ENCODE data around the gene EFCAB7.
"Not testable (repeated sequence)": the region's sequence is repeated elsewhere in the genome, so short reads cannot be mapped to it uniquely, and the experiment has no call there.

The EFCAB7 gene

DNA sequence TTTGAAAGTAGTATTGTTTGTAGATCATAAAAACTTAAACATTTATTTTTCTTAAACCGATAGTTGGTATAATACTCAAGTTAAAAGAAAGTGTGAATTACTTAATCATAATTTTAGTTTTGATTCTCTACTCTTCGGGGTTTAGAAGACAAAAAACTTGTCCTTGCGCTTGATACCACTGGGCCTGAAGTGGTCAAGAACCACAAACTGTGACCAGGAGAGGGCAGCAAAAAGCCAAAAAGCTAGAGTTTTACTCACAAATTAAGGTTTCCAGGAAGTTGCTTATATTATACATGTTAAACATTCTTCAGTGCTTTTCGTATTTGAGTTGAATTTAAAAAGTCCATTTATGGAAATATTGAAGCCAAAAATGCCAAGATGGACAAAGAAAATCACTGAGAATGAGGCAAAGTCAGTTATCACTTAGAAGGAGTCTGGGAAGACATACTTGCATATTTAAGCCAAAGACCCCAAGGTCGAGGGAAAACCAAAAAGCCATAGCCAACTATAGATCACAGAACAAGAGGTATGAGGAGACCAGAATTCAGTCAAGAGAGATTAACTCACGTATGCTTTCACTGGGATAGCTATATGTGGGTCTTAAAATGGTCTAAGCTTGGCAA is 34.2 kb downstream of the EFCAB7 start:
- DNase-seq: peak in 1 of 2 donors; percentile 18

DNA sequence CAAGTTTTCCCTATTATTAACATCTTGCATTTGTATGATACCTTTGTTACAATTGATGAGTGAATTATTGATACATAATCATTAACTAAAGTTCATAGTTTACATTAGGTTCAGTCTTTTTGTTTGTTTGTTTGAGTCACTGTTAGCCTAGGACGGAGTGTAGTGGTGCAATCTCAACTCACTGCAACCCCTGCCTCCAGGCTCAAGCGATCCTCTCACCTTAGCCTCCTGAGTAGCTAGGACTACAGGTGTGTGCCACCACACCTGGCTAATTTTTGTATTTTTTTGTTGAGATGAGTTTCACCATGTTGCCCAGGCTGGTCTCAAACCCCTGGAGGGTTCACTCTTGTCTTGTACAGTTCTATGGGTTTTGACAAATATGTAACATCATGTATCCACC is 36.0 kb downstream of the EFCAB7 start:
- DNase-seq: no peak

DNA sequence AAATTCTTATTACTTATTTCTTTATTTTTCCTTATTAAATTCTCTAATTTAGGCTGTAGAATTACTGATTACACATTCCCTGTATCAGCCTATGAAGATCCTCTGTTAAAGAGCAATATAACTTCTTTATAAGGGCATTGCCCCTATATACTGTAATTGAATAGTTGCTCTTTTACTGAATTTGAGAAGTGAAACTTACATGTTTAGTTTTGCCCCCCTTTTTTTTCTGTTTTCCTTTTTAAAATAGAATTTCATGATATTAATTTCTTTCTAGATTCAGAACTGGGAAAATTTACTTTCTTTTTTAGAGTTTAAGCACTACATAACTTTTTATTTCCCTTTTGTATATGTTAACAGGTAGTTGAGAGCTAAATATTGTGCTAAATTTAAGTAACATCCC is 40.4 kb downstream of the EFCAB7 start:
- DNase-seq: no peak

DNA sequence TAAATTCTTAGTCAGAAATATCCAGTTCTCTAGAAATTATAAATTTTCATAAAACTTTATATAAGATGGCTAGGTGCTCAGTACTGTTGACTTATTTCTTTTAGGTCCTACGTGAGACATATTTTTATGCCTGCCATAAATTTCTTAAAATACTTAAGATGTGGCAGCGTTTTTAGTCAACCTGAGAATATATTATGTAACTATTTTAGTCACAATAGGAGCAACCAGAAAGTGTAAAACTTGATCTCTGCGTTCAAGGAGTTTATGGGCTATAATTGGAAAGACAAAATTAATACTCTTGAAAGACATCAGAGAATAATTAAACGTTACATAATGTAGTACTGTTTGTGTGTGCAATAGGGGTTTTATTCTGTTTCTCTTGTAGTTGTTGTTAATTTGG is 45.7 kb downstream of the EFCAB7 start:
- DNase-seq: no peak

DNA sequence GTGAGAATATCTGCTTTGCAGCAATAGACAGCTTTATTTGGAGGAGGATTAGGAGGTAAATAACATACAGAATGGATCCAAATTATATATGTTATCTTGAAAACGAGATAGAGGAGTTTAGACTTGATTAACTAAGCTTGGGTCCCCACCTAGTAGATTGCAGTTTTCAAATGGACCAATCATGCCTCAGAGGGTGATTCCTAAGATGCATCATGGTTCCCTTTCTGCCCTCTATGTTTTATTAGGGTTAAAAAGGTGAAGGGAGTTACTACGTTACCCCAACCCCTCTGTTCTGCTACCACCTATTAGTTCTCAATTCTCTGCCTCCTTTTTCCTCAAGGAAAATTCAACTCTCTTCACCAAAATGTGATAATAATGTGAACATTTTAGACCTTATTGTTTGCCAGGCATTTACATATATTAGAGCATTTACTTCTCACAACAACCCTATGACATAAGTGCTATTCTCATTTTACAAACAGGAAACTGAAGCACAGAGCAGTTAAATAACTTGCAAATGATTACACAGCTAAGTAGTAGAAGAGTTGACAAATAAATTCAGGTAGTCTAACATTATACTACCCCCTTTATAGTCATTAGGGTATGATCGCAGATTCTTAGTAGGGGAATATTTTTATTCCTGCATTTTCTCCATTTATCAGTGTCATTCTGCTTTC is 46.5 kb downstream of the EFCAB7 start:
- DNase-seq: no peak

DNA sequence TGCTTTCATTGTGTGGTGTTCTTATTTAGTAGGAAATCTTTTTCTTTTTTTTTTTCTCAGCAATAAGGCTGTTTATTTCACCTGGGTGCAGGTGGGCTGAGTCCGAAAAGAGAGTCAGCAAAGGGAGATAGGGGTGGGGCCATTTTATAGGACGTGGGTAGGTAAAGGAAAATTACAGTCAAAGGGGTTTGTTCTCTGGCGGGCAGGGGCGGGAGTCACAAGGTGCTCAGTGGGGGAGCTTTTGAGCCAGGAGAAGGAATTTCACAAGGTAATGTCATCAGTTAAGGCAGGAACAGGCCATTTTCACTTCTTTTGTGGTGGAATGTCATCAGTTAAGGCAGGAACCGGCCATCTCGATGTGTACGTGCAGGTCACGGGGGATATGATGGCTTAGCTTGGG is 49.4 kb downstream of the EFCAB7 start:
- not testable (repeated sequence) for DNase-seq

DNA sequence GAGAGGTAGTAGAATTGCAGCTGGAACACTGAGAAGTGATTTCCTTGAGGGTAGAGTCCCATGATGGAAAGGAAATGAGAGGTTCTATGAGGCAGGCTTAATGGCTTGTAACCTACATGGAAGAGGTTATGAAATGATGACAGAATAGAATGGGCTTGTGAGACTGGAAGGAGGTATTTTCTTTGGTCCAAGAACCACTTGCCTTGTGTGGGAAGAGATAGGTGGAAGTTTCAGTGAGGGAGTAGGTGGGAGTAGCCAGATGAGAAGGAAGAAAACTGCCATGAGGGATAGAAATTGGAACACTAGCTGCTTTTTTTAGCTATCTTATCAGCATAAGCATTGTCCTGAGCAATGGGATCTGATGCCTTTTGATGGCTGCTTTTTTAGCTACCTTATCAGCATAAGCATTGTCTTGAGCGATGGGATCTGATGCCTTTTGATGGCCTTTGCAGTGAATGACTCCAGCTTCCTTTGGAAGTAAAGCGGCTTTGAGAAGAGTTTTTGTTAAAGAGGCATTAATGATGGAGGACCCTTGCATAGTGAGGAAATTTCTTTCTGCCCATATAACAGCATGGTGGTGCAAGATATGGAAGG is 51.0 kb downstream of the EFCAB7 start:
- DNase-seq: not testable (repeated sequence)

DNA sequence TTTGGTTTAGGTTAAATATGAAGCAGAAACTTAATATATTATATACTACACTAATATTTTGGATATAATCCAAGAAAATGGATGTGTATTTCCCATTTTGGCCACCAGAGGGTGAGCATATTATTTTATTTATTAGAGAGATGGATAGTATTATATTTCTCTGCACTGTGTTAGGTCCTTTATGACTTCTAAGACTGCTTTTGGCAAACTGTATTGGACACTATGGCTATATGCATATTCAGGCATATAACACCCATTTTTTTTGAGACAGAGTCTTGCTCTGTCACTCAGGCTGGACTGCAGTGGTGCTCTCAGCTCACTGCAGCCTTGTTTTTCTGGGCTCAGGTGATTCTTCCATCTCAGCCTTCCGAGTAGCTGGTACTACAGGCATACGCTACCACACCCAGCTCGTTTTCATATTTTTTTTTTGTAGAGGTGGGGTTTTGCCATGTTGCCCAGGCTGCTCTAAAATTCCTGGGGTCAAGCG is 52.1 kb downstream of the EFCAB7 start:
- peak in 1 of 2 donors; percentile 54 for DNase-seq

DNA sequence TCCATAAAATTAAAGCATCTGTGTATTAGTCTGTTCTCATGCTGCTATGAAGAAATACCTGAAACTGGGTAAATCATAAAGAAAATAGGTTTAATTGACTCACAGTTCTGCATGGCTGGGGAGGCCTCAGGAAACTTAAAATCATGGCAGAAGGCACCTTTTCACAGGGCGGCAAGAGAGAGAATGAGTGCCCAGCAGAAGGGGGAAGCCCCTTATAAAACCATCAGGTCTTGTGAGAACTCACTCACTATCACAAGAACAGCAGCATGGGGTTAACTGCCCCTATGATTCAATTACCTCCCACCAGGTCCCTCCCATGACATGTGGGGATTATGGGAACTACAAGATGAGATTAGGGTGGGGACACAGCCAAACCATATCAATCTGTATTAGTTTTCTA is 63.0 kb downstream of the EFCAB7 start:
- not testable (repeated sequence) for DNase-seq

DNA sequence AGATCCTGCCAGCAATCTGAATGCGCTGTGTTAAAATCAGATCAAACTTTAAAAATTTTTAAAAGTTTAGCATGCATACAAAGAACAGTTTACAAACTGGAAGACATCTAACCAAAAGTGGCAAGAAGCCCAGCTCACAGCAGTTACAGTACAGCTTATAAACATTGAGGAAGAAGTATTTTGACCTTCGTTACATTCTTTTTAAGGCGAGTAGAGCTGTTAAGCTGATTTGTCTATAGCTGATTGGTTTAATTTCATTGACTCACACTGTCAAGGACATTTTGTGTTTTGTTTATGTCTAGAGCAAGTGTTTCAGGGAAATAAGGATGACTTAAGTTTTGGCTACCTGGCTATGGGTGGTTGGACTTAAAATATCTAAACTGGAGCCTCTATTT is 66.8 kb downstream of the EFCAB7 start:
- DNase-seq: no peak

DNA sequence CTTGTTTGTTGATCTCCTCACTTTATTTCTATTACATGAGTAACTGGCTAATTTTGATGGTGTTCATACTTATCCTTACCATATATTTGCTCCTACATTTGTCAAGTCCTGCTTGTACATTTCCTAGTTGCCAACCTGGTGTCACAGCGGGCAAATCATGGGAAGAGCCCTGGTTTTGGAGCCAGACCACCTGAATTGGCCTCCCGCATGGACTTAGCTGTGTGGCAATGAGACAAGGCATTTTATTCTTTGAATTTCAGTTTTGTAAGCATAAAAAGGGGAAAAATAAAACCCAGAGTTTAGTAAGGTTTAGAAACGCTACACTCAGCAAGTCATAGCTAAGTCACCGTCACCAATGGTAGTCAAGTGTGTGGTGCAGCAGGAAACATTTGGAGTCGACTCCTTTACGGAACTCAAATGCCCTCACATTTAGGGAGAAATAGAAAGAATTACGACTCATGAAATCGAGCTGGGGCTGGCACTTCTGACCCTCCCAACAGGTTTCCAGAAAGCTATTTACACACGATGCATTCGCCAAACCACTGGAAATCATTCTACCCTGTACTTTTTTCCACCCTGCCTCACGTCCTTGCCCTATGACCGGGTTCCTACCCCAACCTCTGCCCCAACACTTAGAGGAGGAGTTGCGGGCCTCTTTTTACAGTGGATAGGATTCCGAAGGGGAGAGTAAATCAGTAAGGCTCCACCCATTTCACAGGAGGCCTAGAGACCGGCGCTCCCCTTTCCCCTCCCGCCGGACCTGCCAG is 69.4 kb downstream of the EFCAB7 start:
- DNase-seq: peak in 1 of 2 donors; percentile 55

DNA sequence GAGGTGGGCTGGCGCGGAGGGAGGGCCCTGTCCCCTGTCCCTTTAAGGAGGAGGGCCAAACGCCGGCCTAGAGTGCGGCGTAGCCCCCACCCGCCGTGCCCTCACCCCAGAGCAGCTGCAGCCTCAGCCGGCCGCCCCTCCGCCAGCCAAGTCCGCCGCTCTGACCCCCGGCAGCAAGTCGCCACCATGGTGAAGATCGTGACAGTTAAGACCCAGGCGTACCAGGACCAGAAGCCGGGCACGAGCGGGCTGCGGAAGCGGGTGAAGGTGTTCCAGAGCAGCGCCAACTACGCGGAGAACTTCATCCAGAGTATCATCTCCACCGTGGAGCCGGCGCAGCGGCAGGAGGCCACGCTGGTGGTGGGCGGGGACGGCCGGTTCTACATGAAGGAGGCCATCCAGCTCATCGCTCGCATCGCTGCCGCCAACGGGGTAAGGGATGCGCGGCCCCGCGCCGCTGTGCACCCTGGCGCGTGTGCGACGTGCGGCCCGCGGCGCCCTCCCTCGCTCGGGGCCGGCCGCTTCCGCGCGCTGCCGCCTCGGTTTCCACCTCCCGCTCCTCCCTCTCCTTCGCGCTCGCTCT is 70.1 kb downstream of the EFCAB7 start, which contains the start of gene PGM1:
TSS of gene PGM1 (plus strand) at position 109 of the 583 bp plus-strand sequence. CDS start at position 187, 78 bp downstream.
- DNase-seq: peak; percentile 73

DNA sequence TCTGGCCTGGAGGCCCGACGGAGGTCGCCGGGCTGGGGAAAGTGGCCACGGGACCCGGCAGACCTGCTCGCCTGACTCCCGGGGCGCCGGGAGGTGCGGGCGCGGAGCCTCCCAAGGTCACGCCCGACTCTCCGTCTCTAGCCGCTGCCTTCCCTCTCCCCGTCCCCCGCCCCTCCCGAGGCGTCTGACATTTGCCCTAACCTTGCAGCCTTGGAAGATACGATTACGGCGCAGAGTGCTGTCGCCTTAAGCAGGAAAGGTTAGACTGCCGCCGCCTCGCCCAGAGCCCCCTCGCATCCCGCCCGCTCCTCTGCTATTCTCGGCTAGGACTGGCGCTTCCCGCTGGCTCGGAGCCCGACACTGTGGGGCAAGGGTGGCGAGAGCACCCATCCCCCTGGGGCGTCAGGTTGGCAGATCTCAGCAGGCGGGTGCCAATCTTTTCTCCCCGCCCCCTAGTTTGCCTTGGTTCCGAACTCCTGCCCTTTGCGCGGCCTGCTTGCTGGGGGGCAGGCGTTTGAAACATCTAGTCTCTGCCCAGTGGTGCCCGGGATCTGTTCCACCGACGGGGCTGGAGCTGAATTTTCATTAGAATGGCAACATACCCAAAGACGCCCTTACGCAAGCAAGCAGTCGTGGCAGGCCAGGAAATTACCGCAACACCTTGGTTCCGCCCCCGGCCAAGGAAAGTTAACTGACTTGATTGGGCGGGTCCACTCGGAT is 70.7 kb downstream of the EFCAB7 start:
- DNase-seq: peak; percentile 81 to 84

DNA sequence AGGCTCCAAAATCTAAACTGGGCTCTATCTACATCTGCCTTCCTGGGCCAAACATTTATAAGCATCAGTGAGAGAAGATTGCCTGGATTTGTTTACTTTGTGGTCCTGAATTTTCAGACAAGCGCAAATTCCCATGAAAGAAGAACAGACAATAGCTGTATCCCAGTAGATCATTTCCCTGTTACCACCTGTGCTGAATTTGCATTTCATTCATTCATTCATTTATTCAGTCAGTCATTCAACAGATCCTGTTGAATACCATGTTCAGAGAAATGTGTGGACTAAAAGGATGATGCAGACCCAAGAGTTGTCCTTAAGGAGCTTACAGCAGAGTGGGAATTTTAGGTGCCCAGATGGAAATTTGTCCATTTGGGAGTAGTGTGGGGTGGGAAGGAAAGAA is 72.1 kb downstream of the EFCAB7 start:
- DNase-seq: no peak

DNA sequence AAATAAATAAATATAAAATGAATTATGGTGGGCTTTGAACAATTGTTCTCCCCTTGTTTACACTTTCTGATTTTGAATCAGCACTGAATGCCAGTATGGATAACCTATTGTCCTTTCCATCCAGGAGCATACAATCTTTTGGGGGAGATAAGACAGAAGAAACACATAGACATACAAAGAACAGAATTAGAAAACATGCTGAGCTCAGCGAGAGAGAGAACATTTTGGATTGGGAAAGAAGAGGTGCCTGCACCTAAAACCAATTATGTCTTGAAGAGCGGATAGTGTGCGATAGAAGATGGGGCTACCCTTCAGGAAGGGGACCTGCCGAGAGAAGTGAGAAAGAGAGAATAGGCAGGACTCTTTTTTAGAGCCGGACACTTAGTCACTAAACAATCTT is 76.5 kb downstream of the EFCAB7 start:
- DNase-seq: no peak

DNA sequence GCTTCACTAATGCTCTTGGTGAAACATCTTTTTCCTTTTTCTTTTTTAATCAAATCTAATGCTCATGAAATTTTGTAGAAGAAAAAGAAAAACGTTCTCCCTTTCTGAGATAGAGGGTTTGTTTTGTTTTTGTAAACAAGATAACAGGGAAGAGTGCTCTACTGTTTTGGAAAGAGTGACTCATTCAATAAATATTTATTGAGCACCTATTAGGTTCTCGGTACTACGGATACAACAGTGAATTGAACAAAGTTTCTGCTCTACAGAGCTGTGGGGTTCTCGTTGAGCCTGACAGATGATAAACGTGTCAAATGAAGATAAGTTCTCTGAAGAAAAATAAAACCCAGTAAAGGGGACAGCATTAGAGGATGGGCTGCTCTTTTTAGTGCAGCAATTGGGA is 76.9 kb downstream of the EFCAB7 start:
- no peak for DNase-seq

DNA sequence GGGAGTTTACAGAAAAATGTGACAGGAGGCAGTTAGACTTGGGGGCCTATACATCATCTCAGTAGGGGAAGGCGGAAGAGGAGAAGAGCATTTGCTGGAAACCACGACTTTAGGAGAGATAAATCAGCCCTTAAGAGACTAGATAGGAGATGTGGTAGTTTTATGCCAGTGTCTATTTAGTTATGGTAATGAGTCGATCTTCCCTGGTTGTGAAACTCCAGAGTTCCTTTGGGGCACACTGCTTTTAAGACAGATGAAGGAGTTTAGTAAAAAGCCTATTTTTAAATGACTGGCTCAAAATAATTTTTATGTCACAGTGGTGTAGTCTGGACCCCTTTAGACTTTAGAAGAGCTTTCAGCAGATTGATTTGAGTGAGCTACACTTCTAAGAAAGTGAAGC is 77.7 kb downstream of the EFCAB7 start:
- no peak for DNase-seq

DNA sequence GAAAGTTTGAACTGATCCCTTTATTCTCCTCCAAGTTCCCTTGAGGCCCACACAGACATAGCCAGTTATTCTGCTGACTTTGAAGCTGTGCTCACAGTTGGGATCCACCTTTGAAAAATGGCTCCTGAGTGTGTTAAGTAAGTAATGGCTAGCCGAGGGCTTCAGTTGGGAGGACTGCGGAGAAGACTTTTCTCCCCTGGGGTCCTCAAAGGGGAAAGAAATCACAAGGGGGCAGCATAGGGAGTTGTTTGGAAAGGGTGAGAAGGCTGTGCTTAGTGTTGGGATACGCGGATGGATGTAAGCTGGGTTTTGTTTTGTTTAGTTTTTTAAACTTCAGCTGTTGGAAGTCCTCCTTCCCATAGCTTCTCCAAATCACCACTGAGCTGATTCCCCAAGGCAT is 78.1 kb downstream of the EFCAB7 start:
- DNase-seq: no peak

DNA sequence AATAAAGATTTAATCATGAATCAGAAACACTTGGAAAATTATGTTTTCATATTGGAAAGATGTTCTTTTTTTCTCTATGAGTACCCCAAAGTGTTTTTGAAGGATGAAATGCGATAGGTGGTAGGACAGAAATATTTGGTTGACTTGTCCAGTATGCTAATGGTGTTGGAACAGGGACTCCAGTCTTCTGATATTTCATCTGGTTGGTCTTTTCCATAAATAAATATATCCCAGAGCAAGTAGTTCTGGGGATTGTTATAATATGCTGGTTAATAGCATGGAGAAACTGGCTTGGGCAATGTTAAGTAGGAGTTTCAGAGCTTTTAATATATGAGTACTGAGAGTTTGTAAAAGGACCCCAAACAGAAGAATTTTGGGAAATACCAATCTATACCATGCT is 78.6 kb downstream of the EFCAB7 start:
- no peak for DNase-seq

DNA sequence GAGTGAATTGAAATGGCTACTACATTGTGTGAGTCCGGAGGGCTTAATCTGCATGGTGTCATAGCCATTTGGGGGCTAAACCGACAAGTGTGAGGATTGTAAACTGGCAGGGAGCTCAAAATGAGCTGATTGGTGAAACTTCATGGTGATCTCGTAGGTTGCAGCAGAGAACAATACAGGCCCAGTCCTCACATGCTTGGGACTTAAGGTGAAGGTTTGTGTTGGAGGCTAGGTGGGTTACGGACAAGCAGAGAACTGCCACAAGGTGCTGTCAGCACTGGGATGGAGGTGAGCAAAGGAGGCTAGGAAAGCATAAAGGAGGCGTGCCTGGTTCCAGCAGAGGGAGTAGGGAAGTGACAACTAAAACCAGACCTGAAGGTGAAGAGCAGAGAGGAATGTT is 79.3 kb downstream of the EFCAB7 start:
- DNase-seq: no peak

DNA sequence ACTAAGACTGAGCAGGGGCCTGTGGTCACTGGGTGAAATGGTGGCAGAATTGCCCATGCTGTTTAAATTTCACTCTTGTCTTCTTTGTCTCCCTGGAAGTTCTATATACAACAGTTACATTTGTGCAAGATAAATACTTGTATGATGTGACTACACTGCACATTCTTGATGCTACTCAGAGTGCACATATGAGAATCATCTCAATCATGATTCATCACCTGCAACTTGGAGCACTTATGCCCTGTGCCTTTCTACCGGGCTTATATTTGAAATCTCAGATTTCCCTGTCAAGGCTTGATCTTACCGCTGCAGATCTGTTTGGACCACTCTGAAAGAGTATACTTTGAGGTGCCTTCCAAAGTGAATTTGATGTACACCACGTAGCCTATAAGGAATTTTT is 80.5 kb downstream of the EFCAB7 start:
- DNase-seq: no peak

DNA sequence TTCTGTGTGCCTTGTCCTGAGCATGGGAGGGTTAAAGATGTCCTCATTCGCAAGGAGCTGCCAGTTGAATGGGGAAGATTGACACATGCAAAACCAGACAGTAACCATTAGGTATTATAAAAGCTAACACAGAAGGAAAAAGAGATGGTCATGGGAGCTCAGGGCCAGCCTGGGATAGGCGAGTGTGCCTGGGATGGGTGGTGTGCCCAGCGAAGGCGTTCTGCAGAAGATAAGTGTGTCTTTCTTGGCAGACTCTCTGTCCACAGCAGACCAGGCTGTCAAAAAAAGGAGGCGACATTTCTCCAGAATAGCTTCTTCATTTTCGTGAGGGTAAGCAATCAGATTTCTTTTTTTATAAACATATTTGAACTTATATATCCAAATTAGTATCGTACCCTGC is 84.0 kb downstream of the EFCAB7 start:
- DNase-seq: no peak
